Transverse colon (tissue), 4 donors: ENCODE results near the gene ZNF140.

Experiments
- POLR2A ChIP-seq: fragments of 450-650 bp; IDR thresholded peaks from one replicate; pipeline ENCODE4 v1.6.1; 2016; ENCODE audit warnings: antibody characterized with exemption, mild to moderate bottlenecking, moderate library complexity
- POLR2AphosphoS5 ChIP-seq, 3 donors: sonication (generic); formaldehyde crosslinking; IDR thresholded peaks; one replicate each; pipeline ENCODE4 v1.6.1; 2016; ENCODE audit warnings: antibody characterized with exemption in 3 of 3
- TF ChIP-seq, protein P1 (sequence below), 5 experiments: fragments of 200-600 bp in 3 of 5; fragments of 450-650 bp in 2 of 5; sonication (generic) in 3 of 5; IDR thresholded peaks; 1 replicate in 2 of 5; 2 replicates in 3 of 5; pipeline ENCODE4 v1.5.1; 2016 to 2017; ENCODE audit warnings: antibody characterized with exemption in 5 of 5, inconsistent platforms in 3 of 5, mild to moderate bottlenecking in 2 of 5, moderate library complexity in 1 of 5

DNA sequence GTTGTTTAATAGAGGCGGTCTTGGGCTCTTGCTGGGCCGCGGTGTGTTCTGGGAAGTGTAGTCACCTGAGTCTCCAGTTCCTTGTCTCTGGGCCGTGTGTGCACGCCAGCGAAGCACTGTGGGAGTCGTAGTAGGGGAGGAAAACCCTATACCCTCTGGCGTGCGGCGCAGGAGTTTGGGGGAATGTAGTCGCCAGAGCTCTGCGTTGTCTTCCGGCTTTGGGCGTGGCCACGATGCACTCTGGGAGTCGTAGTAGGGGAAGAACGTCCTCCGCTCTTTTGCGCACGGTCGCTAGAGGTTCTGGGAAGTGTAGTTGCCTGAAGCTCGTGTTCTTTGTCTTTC is 726 bp upstream of the ZNF140 start:
- TF ChIP-seq, protein P1, sequence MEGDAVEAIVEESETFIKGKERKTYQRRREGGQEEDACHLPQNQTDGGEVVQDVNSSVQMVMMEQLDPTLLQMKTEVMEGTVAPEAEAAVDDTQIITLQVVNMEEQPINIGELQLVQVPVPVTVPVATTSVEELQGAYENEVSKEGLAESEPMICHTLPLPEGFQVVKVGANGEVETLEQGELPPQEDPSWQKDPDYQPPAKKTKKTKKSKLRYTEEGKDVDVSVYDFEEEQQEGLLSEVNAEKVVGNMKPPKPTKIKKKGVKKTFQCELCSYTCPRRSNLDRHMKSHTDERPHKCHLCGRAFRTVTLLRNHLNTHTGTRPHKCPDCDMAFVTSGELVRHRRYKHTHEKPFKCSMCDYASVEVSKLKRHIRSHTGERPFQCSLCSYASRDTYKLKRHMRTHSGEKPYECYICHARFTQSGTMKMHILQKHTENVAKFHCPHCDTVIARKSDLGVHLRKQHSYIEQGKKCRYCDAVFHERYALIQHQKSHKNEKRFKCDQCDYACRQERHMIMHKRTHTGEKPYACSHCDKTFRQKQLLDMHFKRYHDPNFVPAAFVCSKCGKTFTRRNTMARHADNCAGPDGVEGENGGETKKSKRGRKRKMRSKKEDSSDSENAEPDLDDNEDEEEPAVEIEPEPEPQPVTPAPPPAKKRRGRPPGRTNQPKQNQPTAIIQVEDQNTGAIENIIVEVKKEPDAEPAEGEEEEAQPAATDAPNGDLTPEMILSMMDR (IDR thresholded peaks at IDR 0.05): no peak
- TF ChIP-seq POLR2A (no peak), POLR2AphosphoS5 (IDR thresholded peaks at IDR 0.05) (peak; percentile 38 to 66 (median 56))
